Calu3 (cell line): ENCODE data around the gene RIMKLA. TPM values are rescaled to one million over a fixed set of nuclear protein-coding genes. Genes with fewer than 3 reads are reported as not detected.

ENCODE experiments used
- Bru-seq: library from RNA; stranded (reverse); fragments of 400-500 nt; gene quantifications from one replicate; lab custom pipeline; 2021; lab: Mats Ljungman, UMichigan
- BruChase-seq, 2 experiments: library from RNA; stranded (reverse); fragments of 400-500 nt; gene quantifications; one replicate each; lab custom pipeline; 2021; lab: Mats Ljungman, UMichigan
- BruUV-seq: library from RNA; stranded (reverse); fragments of 400-500 nt; replicated peaks from 2 replicates; lab custom pipeline; 2021; lab: Mats Ljungman, UMichigan
- CTCF ChIA-PET: fragments of 300-600 bp; sonication (Branson Sonifier 250); formaldehyde crosslinking; loops from one replicate; lab custom pipeline; 2022; ENCODE audit warnings: antibody characterized with exemption; lab: Charles Lee
- DNase-seq: peaks from one replicate; pipeline ENCODE4 v3.0.0; 2022
- H3K27ac Mint-ChIP-seq: one replicate; pipeline ENCODE4 v1.8.0; 2022; ENCODE audit warnings: mixed read lengths; ENCODE audit not compliant: unreplicated experiment
- H3K27me3 Mint-ChIP-seq: one replicate; pipeline ENCODE4 v1.8.0; 2022; ENCODE audit warnings: mixed read lengths; ENCODE audit not compliant: unreplicated experiment
- H3K36me3 Mint-ChIP-seq: one replicate; pipeline ENCODE4 v1.8.0; 2022; ENCODE audit warnings: mild to moderate bottlenecking, moderate library complexity, mixed read lengths; ENCODE audit not compliant: insufficient read depth, unreplicated experiment
- H3K4me1 Mint-ChIP-seq: one replicate; pipeline ENCODE4 v1.8.0; 2022; ENCODE audit warnings: mild to moderate bottlenecking, low read depth, mixed read lengths; ENCODE audit not compliant: unreplicated experiment
- H3K4me3 Mint-ChIP-seq: one replicate; pipeline ENCODE4 v1.8.0; 2022; ENCODE audit warnings: mild to moderate bottlenecking, low read depth, moderate library complexity, mixed read lengths; ENCODE audit not compliant: unreplicated experiment
- H3K9me3 Mint-ChIP-seq: one replicate; pipeline ENCODE4 v1.8.0; 2022; ENCODE audit warnings: low read depth, mixed read lengths; ENCODE audit not compliant: unreplicated experiment
- intact Hi-C: fragments of 100-400 bp; cut with micrococcal nuclease; formaldehyde crosslinking; loops from one replicate; pipeline ENCODE4 v1.10.0; 2022; ENCODE audit not compliant: unreplicated experiment
- long read RNA-seq: library from polyadenylated mRNA; stranded (forward); transcript quantifications from one replicate; pipeline ENCODE4 v2.0.0, GENCODE V29; 2022
- total RNA-seq: library from RNA; stranded (reverse); gene quantifications from 2 replicates; pipeline ENCODE4 v1.2.3, GENCODE V29; 2022
- TF ChIP-seq, protein P1 (sequence below): fragments of 200-600 bp; IDR thresholded peaks from one replicate; pipeline ENCODE4 v1.8.0; 2022; ENCODE audit warnings: antibody characterized with exemption; ENCODE audit not compliant: unreplicated experiment

The RIMKLA gene, protein sequence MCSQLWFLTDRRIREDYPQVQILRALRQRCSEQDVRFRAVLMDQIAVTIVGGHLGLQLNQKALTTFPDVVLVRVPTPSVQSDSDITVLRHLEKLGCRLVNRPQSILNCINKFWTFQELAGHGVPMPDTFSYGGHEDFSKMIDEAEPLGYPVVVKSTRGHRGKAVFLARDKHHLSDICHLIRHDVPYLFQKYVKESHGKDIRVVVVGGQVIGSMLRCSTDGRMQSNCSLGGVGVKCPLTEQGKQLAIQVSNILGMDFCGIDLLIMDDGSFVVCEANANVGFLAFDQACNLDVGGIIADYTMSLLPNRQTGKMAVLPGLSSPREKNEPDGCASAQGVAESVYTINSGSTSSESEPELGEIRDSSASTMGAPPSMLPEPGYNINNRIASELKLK
- total RNA-seq (0.95 and 1.3 TPM in 2 replicates), Bru-seq, nascent RNA (percentile 27 among the genes with signal in this experiment), BruChase-seq, experiment 1, labeled RNA remaining after a 6-hour chase (percentile 29 among the genes with signal in this experiment), BruChase-seq, experiment 2, labeled RNA remaining after a 2-hour chase (percentile 27 among the genes with signal in this experiment)
- long read RNA-seq, full-length matches to known transcripts, result 3 of 3 reads
- long read RNA-seq, partial matches to known transcripts, result 0 of 3 reads
- long read RNA-seq, other reads (novel, unspliced or antisense), result 0 of 3 reads

DNA sequence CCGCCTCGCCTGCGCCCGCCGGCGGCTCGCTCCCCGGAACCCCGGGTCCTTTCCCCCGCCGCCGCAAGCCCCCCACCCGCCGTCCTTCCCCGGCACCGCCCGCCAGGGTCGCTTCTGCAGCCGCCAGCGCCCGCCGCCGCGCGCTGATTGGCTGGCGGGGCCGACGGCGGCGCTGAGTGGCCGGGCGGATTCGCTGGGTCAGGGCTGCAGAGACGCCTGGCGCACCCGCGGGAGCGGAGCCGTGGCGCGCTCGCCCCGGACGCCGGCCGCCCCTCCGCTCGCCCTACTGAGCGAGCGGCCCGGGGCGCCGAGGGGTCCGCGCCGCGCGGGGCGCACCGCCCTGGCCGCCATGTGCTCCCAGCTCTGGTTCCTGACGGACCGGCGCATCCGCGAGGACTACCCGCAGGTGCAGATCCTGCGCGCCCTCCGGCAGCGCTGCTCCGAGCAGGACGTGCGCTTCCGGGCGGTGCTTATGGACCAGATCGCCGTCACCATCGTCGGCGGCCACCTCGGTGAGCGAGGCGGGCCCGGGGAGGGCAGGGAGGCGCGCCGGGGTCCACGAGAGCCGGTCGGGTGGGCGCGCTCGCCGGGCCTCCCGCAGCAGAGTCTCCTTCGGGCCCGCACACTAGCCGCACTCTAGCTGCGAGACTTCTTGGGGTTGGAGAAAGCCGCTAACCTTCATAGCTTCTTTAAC is at the start of gene RIMKLA:
Gene RIMKLA, plus strand, starts transcription at position 207 of the 694 bp plus-strand sequence. Its CDS starts 143 bp downstream, at position 350.
- peaks cover 15% of the 10 kb centered on the region for H3K27me3 Mint-ChIP-seq

DNA sequence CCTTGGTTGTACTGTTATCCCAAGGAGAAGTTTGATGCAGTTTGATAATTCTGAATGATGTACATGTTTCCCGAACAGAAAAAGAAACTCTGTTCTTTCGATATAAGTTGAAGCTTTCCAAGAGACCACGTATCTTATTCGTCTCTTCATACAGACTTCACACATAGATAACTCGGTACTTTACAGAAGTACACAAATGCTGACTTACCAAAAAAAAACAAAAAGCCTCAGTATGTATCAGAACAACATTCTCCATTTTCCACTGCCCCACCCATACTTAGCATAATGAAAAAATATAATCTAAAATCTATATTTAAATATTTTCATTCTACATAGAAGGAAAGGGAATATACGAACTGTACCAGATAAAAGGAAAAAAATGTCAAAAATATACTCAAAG is 47.7 kb upstream of the RIMKLA start:
- TF ChIP-seq, protein P1, sequence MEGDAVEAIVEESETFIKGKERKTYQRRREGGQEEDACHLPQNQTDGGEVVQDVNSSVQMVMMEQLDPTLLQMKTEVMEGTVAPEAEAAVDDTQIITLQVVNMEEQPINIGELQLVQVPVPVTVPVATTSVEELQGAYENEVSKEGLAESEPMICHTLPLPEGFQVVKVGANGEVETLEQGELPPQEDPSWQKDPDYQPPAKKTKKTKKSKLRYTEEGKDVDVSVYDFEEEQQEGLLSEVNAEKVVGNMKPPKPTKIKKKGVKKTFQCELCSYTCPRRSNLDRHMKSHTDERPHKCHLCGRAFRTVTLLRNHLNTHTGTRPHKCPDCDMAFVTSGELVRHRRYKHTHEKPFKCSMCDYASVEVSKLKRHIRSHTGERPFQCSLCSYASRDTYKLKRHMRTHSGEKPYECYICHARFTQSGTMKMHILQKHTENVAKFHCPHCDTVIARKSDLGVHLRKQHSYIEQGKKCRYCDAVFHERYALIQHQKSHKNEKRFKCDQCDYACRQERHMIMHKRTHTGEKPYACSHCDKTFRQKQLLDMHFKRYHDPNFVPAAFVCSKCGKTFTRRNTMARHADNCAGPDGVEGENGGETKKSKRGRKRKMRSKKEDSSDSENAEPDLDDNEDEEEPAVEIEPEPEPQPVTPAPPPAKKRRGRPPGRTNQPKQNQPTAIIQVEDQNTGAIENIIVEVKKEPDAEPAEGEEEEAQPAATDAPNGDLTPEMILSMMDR, result no peak
- H3K4me3 Mint-ChIP-seq, result peak overlapping the region; percentile 89
- intact Hi-C loops, result no loop called here
- BruUV-seq, result no TSS peak
- peaks cover 33% of the 10 kb centered on the region for H3K4me1 Mint-ChIP-seq
- no peak overlapping the region for H3K27ac Mint-ChIP-seq
- peaks cover 33% of the 10 kb centered on the region for H3K36me3 Mint-ChIP-seq
- H3K9me3 Mint-ChIP-seq, result no peaks in the 10 kb centered on the region
- CTCF ChIA-PET, result no interaction called here
- no peaks in the 10 kb centered on the region for H3K27me3 Mint-ChIP-seq
- no peak for DNase-seq

More for the DNA sequence above, at the start of gene RIMKLA:
- DNase-seq, result peak; percentile 61
- TF ChIP-seq, protein P1, result no peak
- no peaks in the 10 kb centered on the region for H3K4me1 Mint-ChIP-seq
- intact Hi-C loops, result no loop called here
- no peaks in the 10 kb centered on the region for H3K9me3 Mint-ChIP-seq
- H3K27ac Mint-ChIP-seq, result no peak within 1 kb of the TSS
- H3K36me3 Mint-ChIP-seq, result peaks cover 12% of the 10 kb centered on the region
- CTCF ChIA-PET, result no interaction called here
- no TSS peak for BruUV-seq
- H3K4me3 Mint-ChIP-seq, result peak within 1 kb of the TSS; percentile 60

DNA sequence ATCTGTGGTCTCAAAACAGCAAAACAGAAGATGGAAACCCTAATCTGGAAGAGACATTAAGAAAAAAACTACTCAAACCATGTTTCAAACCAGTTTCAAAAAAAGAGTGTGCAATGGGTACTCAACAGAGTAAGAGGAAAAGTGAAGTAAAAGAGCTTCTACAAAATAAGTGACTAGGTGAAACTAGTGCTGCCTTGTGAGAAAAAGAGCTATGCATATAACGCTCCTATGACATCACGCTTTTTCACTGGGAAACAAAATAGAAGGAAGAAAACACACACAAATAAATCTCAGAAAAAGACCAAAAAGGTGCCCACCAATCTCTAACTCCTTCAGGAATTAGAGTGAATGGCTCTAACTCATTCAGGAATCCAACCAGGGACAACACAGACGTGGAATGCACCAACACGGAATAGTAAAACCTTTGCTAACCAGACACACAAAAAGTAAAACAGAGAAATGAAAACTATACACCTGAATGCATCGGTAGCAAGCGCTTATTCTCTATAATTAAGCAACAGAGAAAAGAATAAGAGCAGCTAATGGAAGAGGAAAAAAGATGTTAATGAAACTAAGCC is 46.8 kb upstream of the RIMKLA start:
- TSS peak; percentile 41 for BruUV-seq
- Mint-ChIP-seq H3K4me1 (peaks cover 33% of the 10 kb centered on the region), H3K27ac (peak overlapping the region; percentile 66), H3K9me3 (no peaks in the 10 kb centered on the region), H3K4me3 (peak overlapping the region; percentile 89), H3K36me3 (peaks cover 33% of the 10 kb centered on the region), H3K27me3 (no peaks in the 10 kb centered on the region)
- intact Hi-C loops, result no loop called here
- CTCF ChIA-PET, result interaction anchor here (0.5 to 1.3 kb wide), 2 partner anchors 37 to 127 kb away, joined by 3 read pairs; no protein-coding TSS in a partner anchor
- DNase-seq, result no peak
- TF ChIP-seq, protein P1, result no peak
